T follicular helper cell (primary cell): ENCODE measurements around the gene DIAPH2.

Source experiments
- DNase-seq: peaks from one replicate; pipeline ENCODE4 v3.0.0-alpha.2; 2020; ENCODE audit warnings: low read depth

Gene DIAPH2

GRCh38 chrX:97175147-97175546 is 490.5 kb downstream of the DIAPH2 start:
- DNase-seq: no peak

DNA sequence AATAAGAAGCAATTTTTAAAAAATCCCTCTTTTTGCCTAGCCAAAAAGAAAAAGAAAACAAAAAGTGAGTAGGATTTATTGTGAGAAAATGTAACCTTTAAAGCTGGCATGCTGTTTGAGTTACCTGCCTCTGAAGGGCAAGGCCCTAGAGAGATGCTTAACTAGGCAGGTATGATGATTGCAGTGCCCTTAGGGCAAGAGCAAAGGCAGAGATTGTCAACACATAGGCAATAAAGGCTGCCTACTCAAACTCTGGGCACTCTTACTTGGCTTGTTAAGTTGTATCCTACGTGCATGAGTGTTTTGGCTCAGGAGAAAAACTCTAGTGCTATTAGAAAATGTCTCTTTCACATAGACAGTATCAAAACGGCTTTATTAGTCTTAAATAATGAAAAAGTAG is 505.0 kb downstream of the DIAPH2 start:
- no peak for DNase-seq

- DNase-seq: no peak
Observed at GRCh38 chrX:97199501-97199900, 514.9 kb downstream of the DIAPH2 start.

DNA sequence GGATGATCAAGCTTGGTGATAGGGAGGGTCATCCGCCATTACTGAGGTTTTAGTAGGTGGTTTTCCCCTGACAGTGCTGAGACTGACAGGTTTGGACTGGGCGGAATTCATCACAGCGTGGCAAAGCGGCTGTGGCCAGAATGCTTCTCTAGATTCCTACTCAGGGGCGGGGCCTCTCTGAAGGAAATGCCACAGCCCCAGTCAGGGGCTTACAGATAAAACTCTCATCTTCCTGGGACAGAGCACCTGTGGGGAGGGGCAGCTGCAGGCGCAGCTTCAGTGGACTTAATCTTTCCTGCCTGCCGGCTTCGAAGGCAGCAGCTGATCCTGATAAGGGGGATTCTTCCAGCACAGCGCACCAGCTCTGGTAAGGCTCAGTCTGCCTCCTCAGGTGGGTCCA is 515.8 kb downstream of the DIAPH2 start:
- DNase-seq: no peak

DNA sequence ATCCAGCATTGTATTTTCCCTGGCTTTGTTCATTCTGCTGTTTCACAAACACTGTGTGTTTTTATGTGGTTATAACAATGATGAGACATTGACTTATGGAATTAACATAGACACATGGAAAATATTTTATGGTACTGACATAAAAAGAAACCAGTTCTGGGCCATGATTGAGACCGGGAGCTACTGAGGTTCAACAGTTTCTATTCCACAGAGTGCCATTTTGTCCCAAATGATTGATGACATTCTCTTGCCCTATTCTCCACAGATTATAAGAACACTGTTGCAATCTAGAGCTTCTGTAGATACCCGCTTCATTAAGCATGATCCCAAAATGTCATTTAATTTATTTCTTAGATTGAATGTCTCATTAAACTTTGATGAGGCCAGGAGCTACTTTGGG is 525.9 kb downstream of the DIAPH2 start:
- DNase-seq: no peak

GRCh38 chrX:97211070-97211469 is 526.4 kb downstream of the DIAPH2 start:
- DNase-seq: no peak

DNA sequence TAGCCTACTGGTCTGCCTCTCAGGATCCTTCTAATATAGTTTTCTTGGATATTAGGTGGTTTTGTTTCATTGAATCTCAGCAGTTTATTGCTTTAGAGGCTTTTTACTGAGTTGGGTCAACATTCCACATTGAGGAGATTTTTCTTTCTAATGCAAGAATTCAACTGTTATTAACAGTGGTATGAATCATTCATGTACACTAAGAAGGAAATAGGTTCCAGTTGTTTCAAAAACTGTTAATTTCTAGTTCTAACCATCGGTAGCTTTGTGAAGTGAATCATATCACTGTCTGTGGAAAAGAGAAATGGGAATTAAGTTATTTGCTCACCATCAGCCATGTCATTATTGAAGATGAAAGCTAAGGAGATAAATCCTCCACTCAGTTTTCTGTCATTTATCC is 530.5 kb downstream of the DIAPH2 start:
- DNase-seq: no peak

DNA sequence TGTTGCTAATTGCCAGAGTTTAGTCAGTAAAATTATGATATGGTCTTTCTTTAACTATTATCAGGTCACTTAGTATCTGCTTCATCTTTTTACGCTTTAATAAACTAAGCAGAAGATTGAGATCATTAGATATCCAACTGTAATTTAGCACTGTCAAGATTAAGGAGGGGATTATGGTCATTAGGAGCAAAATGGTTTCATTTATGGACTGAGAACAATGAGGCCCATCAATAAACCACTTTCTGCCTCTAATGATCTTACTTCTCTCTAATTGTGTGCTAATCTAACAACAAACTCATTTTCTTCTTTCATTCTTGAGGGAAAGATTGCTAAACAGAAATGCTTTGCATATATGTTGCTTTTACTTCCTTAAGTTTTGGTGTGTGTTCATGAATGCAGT is 539.5 kb downstream of the DIAPH2 start:
- DNase-seq: no peak

DNA sequence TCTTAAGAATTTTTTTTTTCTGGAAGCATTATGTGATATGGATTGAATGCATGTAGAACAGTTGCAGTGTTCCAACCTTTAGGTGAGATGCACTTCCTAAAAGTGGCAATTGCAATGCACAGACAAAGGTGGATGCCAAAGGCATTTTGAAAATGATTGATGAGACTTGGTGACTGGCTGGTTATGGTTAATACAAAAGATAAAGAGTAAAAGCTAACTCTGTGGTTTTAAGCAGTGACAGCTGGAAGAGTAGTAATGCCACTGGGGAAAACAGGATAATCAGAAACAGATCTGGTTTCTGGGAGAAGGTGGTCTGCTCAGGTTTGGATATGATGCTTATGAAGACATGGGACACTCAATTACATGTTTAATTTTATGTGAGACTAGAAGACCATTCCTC is 544.7 kb downstream of the DIAPH2 start:
- no peak for DNase-seq

DNA sequence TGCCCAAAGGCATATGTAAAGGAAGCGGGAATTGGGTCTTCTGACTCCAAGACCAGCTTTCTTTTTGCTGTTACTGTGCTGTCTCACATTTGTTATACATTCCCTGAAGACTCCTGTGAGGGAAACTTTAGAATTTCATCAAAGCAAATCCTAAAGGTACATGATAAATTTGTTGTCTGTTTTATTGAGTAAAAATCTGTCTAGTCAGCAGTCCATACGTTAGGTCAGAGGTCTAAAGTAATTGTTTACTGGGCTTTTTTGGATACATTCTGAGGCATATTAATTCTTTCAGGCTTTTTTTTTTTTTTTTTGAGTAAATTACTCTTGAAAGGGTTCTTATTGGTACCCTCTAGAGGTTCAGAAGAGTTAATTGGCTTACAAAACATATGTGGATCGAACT is 546.3 kb downstream of the DIAPH2 start:
- DNase-seq: no peak

- DNase-seq: no peak
Observed at GRCh38 chrX:97234471-97235081, 549.9 kb downstream of the DIAPH2 start.

GRCh38 chrX:97238632-97239031 is 554.0 kb downstream of the DIAPH2 start:
- no peak for DNase-seq

- DNase-seq: no peak
Observed at GRCh38 chrX:97252111-97252510, 567.5 kb downstream of the DIAPH2 start.

DNA sequence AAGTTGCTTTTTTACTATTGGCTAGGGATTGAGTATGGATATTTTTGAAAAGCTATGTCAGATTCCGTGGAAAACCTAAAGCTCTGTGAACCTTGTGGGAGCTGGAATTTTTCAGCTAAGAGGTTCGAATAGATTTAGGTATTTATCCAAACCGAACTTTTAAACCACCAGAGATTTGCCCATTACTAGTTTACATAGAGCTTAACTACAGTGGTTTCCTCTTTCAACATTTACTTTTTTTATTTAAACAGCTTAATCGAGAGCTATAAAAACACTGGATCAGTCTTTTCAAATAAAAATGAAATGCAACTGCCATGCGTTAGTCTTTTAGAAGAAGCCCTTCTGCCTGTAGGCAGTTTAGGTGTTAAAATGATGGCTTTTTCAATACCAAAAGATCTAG is 576.0 kb downstream of the DIAPH2 start:
- no peak for DNase-seq

DNA sequence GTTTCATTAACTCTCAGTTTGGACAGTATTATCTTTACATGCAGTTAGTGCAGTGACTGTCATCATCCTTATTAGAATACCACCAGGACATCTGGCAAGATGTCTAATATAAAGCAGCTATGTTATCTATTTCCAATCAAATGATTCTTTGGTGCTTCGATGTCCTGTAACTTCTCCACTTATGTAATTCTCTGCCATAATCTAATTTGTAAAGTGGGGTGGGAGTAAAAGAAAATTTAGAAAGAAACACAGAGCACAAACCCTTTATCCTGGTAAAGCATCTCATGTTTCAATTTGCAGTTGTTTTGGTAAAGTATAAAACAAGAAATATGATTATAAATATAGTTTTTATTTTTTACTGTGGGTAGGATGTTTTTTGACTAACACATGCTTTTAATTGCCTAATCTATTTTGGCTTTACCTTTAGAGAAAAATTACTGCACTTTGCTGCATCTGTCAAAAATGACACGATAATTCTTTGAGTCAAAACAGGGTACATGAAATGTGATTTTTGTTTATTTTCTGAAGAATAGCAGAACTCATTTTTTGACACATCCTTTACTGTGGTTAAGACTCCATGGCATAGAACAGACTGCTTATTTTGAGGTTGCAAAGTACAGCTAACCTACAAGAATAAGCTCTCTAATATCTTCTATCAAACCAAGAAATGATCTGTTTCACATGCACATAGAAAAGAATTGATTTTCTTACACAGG is 581.9 kb downstream of the DIAPH2 start:
- no peak for DNase-seq

GRCh38 chrX:97267396-97268181 is 582.9 kb downstream of the DIAPH2 start:
- no peak for DNase-seq

GRCh38 chrX:97268182-97268680 is 583.6 kb downstream of the DIAPH2 start:
- no peak for DNase-seq

GRCh38 chrX:97284531-97284930 is 599.9 kb downstream of the DIAPH2 start:
- no peak for DNase-seq

- DNase-seq: no peak
Observed at GRCh38 chrX:97290199-97290598, 605.6 kb downstream of the DIAPH2 start.

- no peak for DNase-seq
Observed at GRCh38 chrX:97294041-97294440, 609.4 kb downstream of the DIAPH2 start.

- no peak for DNase-seq
Observed at GRCh38 chrX:97295954-97296353, 611.3 kb downstream of the DIAPH2 start.

GRCh38 chrX:97306771-97307470 is 622.3 kb downstream of the DIAPH2 start:
- DNase-seq: no peak
